IMR-90 (cell line): Measurements from ENCODE around the gene RNF223. TPM values are rescaled to one million over a fixed set of nuclear protein-coding genes. Genes with fewer than 3 reads are reported as not detected.

Experiments
- ATAC-seq: fragments of 200-7000 bp; cut with Tn5 transposase; 2 replicates; pipeline ENCODE4 v1.9.1; 2020; ENCODE audit warnings: low read depth, mild to moderate bottlenecking, moderate library complexity
- BruUV-seq: library from RNA; stranded (reverse); fragments of 400-500 nt; replicated peaks from 2 replicates; lab custom pipeline; 2021; lab: Mats Ljungman, UMichigan
- CTCF ChIA-PET: fragments of 300-600 bp; formaldehyde crosslinking; extraction: SDS; loops from one replicate; lab custom pipeline; 2021; ENCODE audit warnings: antibody characterized with exemption; lab: Yijun Ruan, JAX
- POLR2A ChIA-PET: fragments of 300-600 bp; sonication (Branson Sonifier 250); formaldehyde crosslinking; loops from one replicate; lab custom pipeline; 2022; ENCODE audit warnings: antibody characterized with exemption; ENCODE audit not compliant: unreplicated experiment; lab: Charles Lee
- DNase-seq: peaks from one replicate; pipeline ENCODE4 v3.0.0; 2013
- H2AFZ ChIP-seq: replicated peaks from 2 replicates; pipeline ENCODE3; 2013; ENCODE audit warnings: low read length, mild to moderate bottlenecking; ENCODE audit not compliant: poor library complexity
- H2AK5ac ChIP-seq: 2 replicates; pipeline ENCODE4 v1.6.1; 2013; ENCODE audit warnings: low read depth, low read length, inconsistent platforms
- H2AK9ac ChIP-seq: replicated peaks from 2 replicates; pipeline ENCODE3; 2013; ENCODE audit warnings: mild to moderate bottlenecking, low read depth, low read length, moderate library complexity; ENCODE audit not compliant: poor library complexity
- H2BK120ac ChIP-seq: 2 replicates; pipeline ENCODE4 v1.6.1; 2013; ENCODE audit warnings: low read depth, low read length, inconsistent platforms
- H2BK15ac ChIP-seq: 3 replicates; pipeline ENCODE4 v1.6.1; 2013; ENCODE audit warnings: low read depth, low read length, inconsistent platforms
- H2BK20ac ChIP-seq: 2 replicates; pipeline ENCODE4 v1.6.1; 2013; ENCODE audit warnings: low read depth, mild to moderate bottlenecking, inconsistent platforms, low read length, moderate library complexity
- H2BK5ac ChIP-seq: 2 replicates; pipeline ENCODE4 v1.6.1; 2013; ENCODE audit warnings: mild to moderate bottlenecking, low read depth, low read length, inconsistent platforms; ENCODE audit not compliant: poor library complexity, severe bottlenecking
- H3K14ac ChIP-seq: replicated peaks from 2 replicates; pipeline ENCODE4 v1.6.1; 2013; ENCODE audit warnings: low read depth, low read length, inconsistent platforms
- H3K18ac ChIP-seq: 2 replicates; pipeline ENCODE4 v1.6.1; 2013; ENCODE audit warnings: low read depth, low read length, control low read depth
- H3K23ac ChIP-seq: 2 replicates; pipeline ENCODE4 v1.6.1; 2013; ENCODE audit warnings: low read depth, low read length, inconsistent platforms
- H3K27ac ChIP-seq: 2 replicates; pipeline ENCODE4 v1.5.1; 2013; ENCODE audit warnings: mild to moderate bottlenecking, control low read depth, low read length; ENCODE audit not compliant: insufficient read depth
- H3K27me3 ChIP-seq: 2 replicates; pipeline ENCODE4 v1.6.1; 2013; ENCODE audit warnings: low read length; ENCODE audit not compliant: control insufficient read depth, insufficient read depth
- H3K36me3 ChIP-seq: 2 replicates; pipeline ENCODE4 v1.6.1; 2013; ENCODE audit warnings: low read length, mixed read lengths; ENCODE audit not compliant: control insufficient read depth, insufficient read depth
- H3K4ac ChIP-seq: 2 replicates; pipeline ENCODE4 v1.6.1; 2013; ENCODE audit warnings: low read depth, low read length, inconsistent platforms
- H3K4me1 ChIP-seq: 2 replicates; pipeline ENCODE4 v1.6.1; 2013; ENCODE audit warnings: low read length, mixed read lengths; ENCODE audit not compliant: control insufficient read depth, insufficient read depth
- H3K4me2 ChIP-seq: 2 replicates; pipeline ENCODE4 v1.6.1; 2013; ENCODE audit warnings: low read depth, mild to moderate bottlenecking, control low read depth, low read length, moderate library complexity
- H3K4me3 ChIP-seq: 2 replicates; pipeline ENCODE4 v1.5.1; 2013; ENCODE audit warnings: low read depth, mild to moderate bottlenecking, control low read depth, low read length, moderate library complexity; ENCODE audit not compliant: insufficient read depth
- H3K56ac ChIP-seq: 2 replicates; pipeline ENCODE4 v1.6.1; 2013; ENCODE audit warnings: low read length, inconsistent platforms; ENCODE audit not compliant: insufficient read depth; ENCODE audit errors: extremely low read depth
- H3K79me1 ChIP-seq, 2 experiments: 2 replicates each; pipeline ENCODE4 v1.6.1; 2013; ENCODE audit warnings: low read length in 2 of 2, inconsistent platforms in 1 of 2, low read depth in 1 of 2
- H3K9ac ChIP-seq: 2 replicates; pipeline ENCODE4 v1.6.1; 2013; ENCODE audit warnings: low read depth, low read length, control low read depth
- H3K9me1 ChIP-seq: 2 replicates; pipeline ENCODE4 v1.6.1; 2013; ENCODE audit warnings: low read length, inconsistent platforms; ENCODE audit not compliant: insufficient read depth
- H3K9me3 ChIP-seq: 2 replicates; pipeline ENCODE4 v1.6.1; 2013; ENCODE audit warnings: low read length; ENCODE audit not compliant: control insufficient read depth, insufficient read depth
- H4K20me1 ChIP-seq: 2 replicates; pipeline ENCODE4 v1.6.1; 2013; ENCODE audit warnings: low read length, inconsistent platforms; ENCODE audit not compliant: insufficient read depth
- H4K5ac ChIP-seq: 2 replicates; pipeline ENCODE4 v1.6.1; 2013; ENCODE audit warnings: mild to moderate bottlenecking, low read depth, low read length, control low read depth
- H4K8ac ChIP-seq, 2 experiments: 2 replicates each; pipeline ENCODE4 v1.6.1; 2013; ENCODE audit warnings: low read depth in 2 of 2, low read length in 2 of 2, control low read depth in 1 of 2, inconsistent platforms in 1 of 2
- H4K91ac ChIP-seq: 2 replicates; pipeline ENCODE4 v1.6.1; 2013; ENCODE audit warnings: low read depth, low read length, inconsistent platforms; ENCODE audit not compliant: insufficient read depth
- BHLHE40 ChIP-seq: fragments of 150-350 bp; IDR thresholded peaks from 2 replicates; pipeline ENCODE4 v1.6.1; 2016; ENCODE audit warnings: mild to moderate bottlenecking, low read depth, low read length
- CEBPB ChIP-seq: IDR thresholded peaks from 2 replicates; pipeline ENCODE4 v1.6.1; 2012; ENCODE audit warnings: low read depth, low read length, improper control_type of control experiment
- CHD1 ChIP-seq: IDR thresholded peaks from 2 replicates; pipeline ENCODE4 v1.6.1; 2012; ENCODE audit warnings: low read depth, low read length, improper control_type of control experiment
- FOS ChIP-seq: fragments of 150-350 bp; IDR thresholded peaks from 2 replicates; pipeline ENCODE4 v1.6.1; 2016; ENCODE audit warnings: low read depth, low read length
- MAFK ChIP-seq: IDR thresholded peaks from 2 replicates; pipeline ENCODE4 v1.6.1; 2012; ENCODE audit warnings: low read depth, low read length, improper control_type of control experiment
- MAZ ChIP-seq: IDR thresholded peaks from 2 replicates; pipeline ENCODE4 v1.6.1; 2012; ENCODE audit warnings: low read depth, mild to moderate bottlenecking, low read length, improper control_type of control experiment, moderate library complexity, borderline replicate concordance
- MXI1 ChIP-seq: IDR thresholded peaks from 2 replicates; pipeline ENCODE4 v1.6.1; 2012; ENCODE audit warnings: low read depth, mild to moderate bottlenecking, low read length, moderate library complexity, borderline replicate concordance
- NFE2L2 ChIP-seq: fragments of 150-350 bp; IDR thresholded peaks from 2 replicates; pipeline ENCODE4 v1.6.1; 2016; ENCODE audit warnings: low read depth, mild to moderate bottlenecking, low read length
- POLR2A ChIP-seq: IDR thresholded peaks from 2 replicates; pipeline ENCODE4 v1.6.1; 2012; ENCODE audit warnings: mild to moderate bottlenecking, low read depth, low read length
- RAD21 ChIP-seq: IDR thresholded peaks from 2 replicates; pipeline ENCODE4 v1.6.1; 2012; ENCODE audit warnings: low read length, improper control_type of control experiment
- RCOR1 ChIP-seq: IDR thresholded peaks from 2 replicates; pipeline ENCODE4 v1.6.1; 2012; ENCODE audit warnings: mild to moderate bottlenecking, low read length, improper control_type of control experiment; ENCODE audit not compliant: insufficient replicate concordance
- RFX5 ChIP-seq: IDR thresholded peaks from 2 replicates; pipeline ENCODE4 v1.8.0; 2012; ENCODE audit warnings: low read depth, mild to moderate bottlenecking, low read length, moderate library complexity
- SMC3 ChIP-seq: fragments of 150-350 bp; IDR thresholded peaks from 2 replicates; pipeline ENCODE4 v1.6.1; 2016; ENCODE audit warnings: low read depth, mild to moderate bottlenecking, antibody characterized with exemption, low read length, moderate library complexity
- USF2 ChIP-seq: fragments of 150-350 bp; IDR thresholded peaks from 2 replicates; pipeline ENCODE4 v1.6.1; 2017; ENCODE audit warnings: mild to moderate bottlenecking, antibody characterized with exemption, low read length, low read depth
- WGBS, 2 experiments: methylation state at CpG; one replicate each; pipeline versions ENCODE4 v1.1.5 to v1.1.7; 2013; ENCODE audit warnings: missing lambda C conversion rate in 2 of 2; ENCODE audit not compliant: insufficient read length in 1 of 2; ENCODE audit errors: extremely low coverage in 2 of 2; 5-methylcytosine and 5-hydroxymethylcytosine counted together
- dilution Hi-C: fragments of 300-500 bp; cut with HindIII; formaldehyde crosslinking; loops from one replicate; pipeline ENCODE4 v1.14.3; 2018; ENCODE audit warnings: low sequenced_read_pairs; ENCODE audit not compliant: unreplicated experiment
- in situ Hi-C: fragments of 300-500 bp; cut with MboI; formaldehyde crosslinking; loops from 3 replicates; pipeline ENCODE4 v1.14.3; 2019; ENCODE audit warnings: low sequenced_read_pairs, inconsistent platforms, mixed read lengths
- intact Hi-C: fragments of 100-400 bp; cut with micrococcal nuclease; formaldehyde crosslinking; loops from 2 replicates; pipeline ENCODE4 v1.10.0; 2022
- polyA plus RNA-seq, 3 experiments: library from polyadenylated mRNA; depleted of rRNA; stranded (reverse); fragments of >200 nt; gene quantifications; 2 replicates each; pipeline ENCODE4 v1.2.3, GENCODE V29; 2012; ENCODE audit warnings: low replicate concordance in 1 of 3
- total RNA-seq: library from RNA; depleted of rRNA; stranded (reverse); fragments of >200 nt; gene quantifications from 2 replicates; pipeline ENCODE4 v1.2.3, GENCODE V29; 2012
- TF ChIP-seq, protein P1 (sequence below): conservative IDR thresholded peaks from 2 replicates; pipeline ENCODE4 v1.5.1; 2012; ENCODE audit warnings: mild to moderate bottlenecking, low read depth, low read length, improper control_type of control experiment
- TF ChIP-seq, protein P2 (sequence below): fragments of 150-350 bp; IDR thresholded peaks from 2 replicates; pipeline ENCODE4 v1.6.1; 2016; ENCODE audit warnings: low read depth, mild to moderate bottlenecking, low read length, moderate library complexity, borderline replicate concordance

Gene RNF223
- total and polyA plus RNA-seq, 2 of the 4 experiments (the other 2 are of a cell fraction), result not detected

- no peak overlapping the region for H3K56ac ChIP-seq
- no peak for ATAC-seq
- H3K9ac ChIP-seq, result no peak overlapping the region
- POLR2A ChIA-PET, result no interaction called here
- WGBS, 2 experiments, result no CpG with 5 or more reads among the region's 9 CpGs
- H2BK15ac ChIP-seq, result no peak overlapping the region
- no peak overlapping the region for H4K8ac ChIP-seq
- H2AK9ac ChIP-seq, result no peak overlapping the region
- peaks cover 4% of the 10 kb centered on the region for H3K36me3 ChIP-seq
- no peak for DNase-seq
- BruUV-seq, result no TSS peak
- in situ Hi-C loops (no loop called here), intact Hi-C loops (loop anchor here (1.0 kb wide), 1 partner anchor 22 kb away; no protein-coding TSS in a partner anchor), dilution Hi-C loops (no loop called here)
- no peak overlapping the region for H2AK5ac ChIP-seq
- no peak overlapping the region for H2BK5ac ChIP-seq
- H3K4ac ChIP-seq, result no peak overlapping the region
- no peak overlapping the region for H4K91ac ChIP-seq
- peaks cover 3% of the 10 kb centered on the region for H4K20me1 ChIP-seq
- H3K79me1 ChIP-seq, result no peaks in the 10 kb centered on the region
- no peak overlapping the region for H3K14ac ChIP-seq
- H3K4me3 ChIP-seq, result no peak overlapping the region
- no peak overlapping the region for H3K4me2 ChIP-seq
- TF ChIP-seq CHD1 (no peak), BHLHE40 (no peak), POLR2A (no peak), RCOR1 (no peak), RFX5 (no peak), SMC3 (no peak), USF2 (no peak), MAZ (no peak), RAD21 (no peak), CEBPB (no peak), MAFK (no peak), MXI1 (no peak), FOS (no peak), NFE2L2 (no peak)
- TF ChIP-seq, protein P1, sequence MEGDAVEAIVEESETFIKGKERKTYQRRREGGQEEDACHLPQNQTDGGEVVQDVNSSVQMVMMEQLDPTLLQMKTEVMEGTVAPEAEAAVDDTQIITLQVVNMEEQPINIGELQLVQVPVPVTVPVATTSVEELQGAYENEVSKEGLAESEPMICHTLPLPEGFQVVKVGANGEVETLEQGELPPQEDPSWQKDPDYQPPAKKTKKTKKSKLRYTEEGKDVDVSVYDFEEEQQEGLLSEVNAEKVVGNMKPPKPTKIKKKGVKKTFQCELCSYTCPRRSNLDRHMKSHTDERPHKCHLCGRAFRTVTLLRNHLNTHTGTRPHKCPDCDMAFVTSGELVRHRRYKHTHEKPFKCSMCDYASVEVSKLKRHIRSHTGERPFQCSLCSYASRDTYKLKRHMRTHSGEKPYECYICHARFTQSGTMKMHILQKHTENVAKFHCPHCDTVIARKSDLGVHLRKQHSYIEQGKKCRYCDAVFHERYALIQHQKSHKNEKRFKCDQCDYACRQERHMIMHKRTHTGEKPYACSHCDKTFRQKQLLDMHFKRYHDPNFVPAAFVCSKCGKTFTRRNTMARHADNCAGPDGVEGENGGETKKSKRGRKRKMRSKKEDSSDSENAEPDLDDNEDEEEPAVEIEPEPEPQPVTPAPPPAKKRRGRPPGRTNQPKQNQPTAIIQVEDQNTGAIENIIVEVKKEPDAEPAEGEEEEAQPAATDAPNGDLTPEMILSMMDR, result no peak
- TF ChIP-seq, protein P2, sequence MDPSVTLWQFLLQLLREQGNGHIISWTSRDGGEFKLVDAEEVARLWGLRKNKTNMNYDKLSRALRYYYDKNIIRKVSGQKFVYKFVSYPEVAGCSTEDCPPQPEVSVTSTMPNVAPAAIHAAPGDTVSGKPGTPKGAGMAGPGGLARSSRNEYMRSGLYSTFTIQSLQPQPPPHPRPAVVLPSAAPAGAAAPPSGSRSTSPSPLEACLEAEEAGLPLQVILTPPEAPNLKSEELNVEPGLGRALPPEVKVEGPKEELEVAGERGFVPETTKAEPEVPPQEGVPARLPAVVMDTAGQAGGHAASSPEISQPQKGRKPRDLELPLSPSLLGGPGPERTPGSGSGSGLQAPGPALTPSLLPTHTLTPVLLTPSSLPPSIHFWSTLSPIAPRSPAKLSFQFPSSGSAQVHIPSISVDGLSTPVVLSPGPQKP, result no peak
- H3K18ac ChIP-seq, result no peak overlapping the region
- no peak overlapping the region for H3K27ac ChIP-seq
- no peak overlapping the region for H2AFZ ChIP-seq
- H3K4me1 ChIP-seq, result peaks cover 11% of the 10 kb centered on the region
- no peaks in the 10 kb centered on the region for H3K9me3 ChIP-seq
- H2BK120ac ChIP-seq, result no peak overlapping the region
- H4K5ac ChIP-seq, result no peak overlapping the region
- H3K9me1 ChIP-seq, result no peaks in the 10 kb centered on the region
- H3K27me3 ChIP-seq, result no peaks in the 10 kb centered on the region
- CTCF ChIA-PET, result no interaction called here
- no peak overlapping the region for H3K23ac ChIP-seq
- H2BK20ac ChIP-seq, result no peak overlapping the region
Observed at GRCh38 chr1:1080951-1081310, 6.8 kb upstream of the RNF223 start.
